Lower leg skin (tissue), 4 donors: ENCODE data around the gene GALNT18. TPM values are rescaled to one million over a fixed set of nuclear protein-coding genes. Genes with fewer than 3 reads are reported as not detected.

Experiments used
- DNase-seq, 2 donors: peaks; one replicate each; pipeline ENCODE4 v3.0.0-alpha.2; 2019; ENCODE audit warnings: low spot score in 2 of 2
- H3K4me3 ChIP-seq: fragments of 200-600 bp; sonication (generic); 2 replicates; pipeline ENCODE4 v1.5.1; 2017; ENCODE audit warnings: mild to moderate bottlenecking, low read depth; ENCODE audit not compliant: poor library complexity, severe bottlenecking
- CTCF ChIP-seq, 3 donors: fragments of 450-650 bp; IDR thresholded peaks; one replicate each; pipeline ENCODE4 v1.5.1; 2016; ENCODE audit warnings: antibody characterized with exemption in 3 of 3, mild to moderate bottlenecking in 3 of 3, moderate library complexity in 2 of 3
- POLR2A ChIP-seq, 2 donors: fragments of 450-650 bp; IDR thresholded peaks; one replicate each; pipeline ENCODE4 v1.6.1; 2016 to 2017; ENCODE audit warnings: antibody characterized with exemption in 2 of 2, mild to moderate bottlenecking in 1 of 2, moderate library complexity in 1 of 2
- WGBS, 2 donors: methylation state at CpG; one replicate each; pipeline ENCODE4 v1.1.5; 2018; 5-methylcytosine and 5-hydroxymethylcytosine counted together
- intact Hi-C: fragments of 100-400 bp; cut with DNase I; formaldehyde crosslinking; loops from one replicate; pipeline ENCODE4 v1.15.0; 2023; ENCODE audit warnings: low total_unique reads
- total RNA-seq, 4 donors: library from RNA; depleted of rRNA; stranded (reverse); fragments of >200 nt; gene quantifications; one replicate each; pipeline ENCODE4 v1.1.0, GENCODE V29; 2016

Gene GALNT18
- total RNA-seq, 4 donors from 2014 or later: 11.5 to 33.0 (median 17.7) TPM

- intact Hi-C loops: no loop called here
- TF ChIP-seq POLR2A (IDR thresholded peaks at IDR 0.05): no peak
- TF ChIP-seq CTCF (IDR thresholded peaks at IDR 0.05): no peak
Measured at GRCh38 chr11:11236498-11237059, 385.2 kb downstream of the GALNT18 start.

GRCh38 chr11:11231763-11232162 is 390.0 kb downstream of the GALNT18 start:
- TF ChIP-seq POLR2A (IDR thresholded peaks at IDR 0.05) (no peak), CTCF (IDR thresholded peaks at IDR 0.05) (no peak)
- DNase-seq: peak in 1 of 2 donors; percentile 9
- WGBS, 2 donors: 84 to 88% methylated on average over 5 of the region's 5 CpGs
- H3K4me3 ChIP-seq: no peak overlapping the region
- intact Hi-C loops: no loop called here

More at GRCh38 chr11:11236498-11237059, 385.2 kb downstream of the GALNT18 start:
- DNase-seq: no peak
- WGBS, 2 donors: 78 to 84% methylated on average over 4 of the region's 4 CpGs
- H3K4me3 ChIP-seq: no peak overlapping the region

- intact Hi-C loops: no loop called here
- DNase-seq: peak in 1 of 2 donors; percentile 26
- 59 to 62% methylated on average over 7 of the region's 7 CpGs for WGBS, 2 donors
- H3K4me3 ChIP-seq: no peak overlapping the region
- TF ChIP-seq CTCF (IDR thresholded peaks at IDR 0.05): no peak
- TF ChIP-seq POLR2A (IDR thresholded peaks at IDR 0.05): no peak
Measured at GRCh38 chr11:11230802-11231562, 390.8 kb downstream of the GALNT18 start.

GRCh38 chr11:11230087-11230486 is 391.7 kb downstream of the GALNT18 start:
- TF ChIP-seq POLR2A (IDR thresholded peaks at IDR 0.05): no peak
- no peak for TF ChIP-seq CTCF (IDR thresholded peaks at IDR 0.05)
- intact Hi-C loops: no loop called here
- peak in 1 of 2 donors; percentile 29 for DNase-seq
- H3K4me3 ChIP-seq: no peak overlapping the region
- 25 to 54% methylated on average over 1 of the region's 1 CpG for WGBS, 2 donors

GRCh38 chr11:11229647-11230046 is 392.2 kb downstream of the GALNT18 start:
- TF ChIP-seq CTCF (IDR thresholded peaks at IDR 0.05): no peak
- no peak for TF ChIP-seq POLR2A (IDR thresholded peaks at IDR 0.05)
- peak in 1 of 2 donors; percentile 18 for DNase-seq
- WGBS, 2 donors: 96% methylated on average over 2 of the region's 2 CpGs
- no peak overlapping the region for H3K4me3 ChIP-seq
- intact Hi-C loops: no loop called here
